IPS-NIHi11 (cell line): ENCODE data around the gene COA1.
"Not testable (repeated sequence)": the region's sequence is repeated elsewhere in the genome, so short reads cannot be mapped to it uniquely, and the experiment has no call there.

Source experiments
- DNase-seq: peaks from one replicate; pipeline ENCODE4 v3.0.0; 2012; ENCODE audit warnings: mixed read lengths, low spot score

COA1 gene

DNA sequence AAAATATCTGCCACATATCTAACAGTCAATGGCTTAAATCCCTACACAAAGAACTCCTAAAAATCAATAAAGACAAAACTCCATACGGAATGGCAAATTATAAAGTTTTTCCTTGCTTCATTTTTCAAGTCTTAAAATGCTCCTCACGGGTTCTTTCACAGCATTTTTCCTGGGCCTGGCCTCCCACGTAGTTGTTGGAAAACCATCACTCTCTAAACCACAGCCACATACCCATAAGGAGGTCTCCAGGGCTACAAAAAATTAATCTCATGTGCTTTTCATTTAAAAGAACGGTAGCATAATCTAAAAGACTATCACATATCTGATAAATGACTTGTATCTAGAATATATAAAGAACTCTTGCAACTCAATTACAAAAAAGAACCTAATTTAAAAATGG is 2.9 kb downstream of the COA1 start:
- no peak for DNase-seq

DNA sequence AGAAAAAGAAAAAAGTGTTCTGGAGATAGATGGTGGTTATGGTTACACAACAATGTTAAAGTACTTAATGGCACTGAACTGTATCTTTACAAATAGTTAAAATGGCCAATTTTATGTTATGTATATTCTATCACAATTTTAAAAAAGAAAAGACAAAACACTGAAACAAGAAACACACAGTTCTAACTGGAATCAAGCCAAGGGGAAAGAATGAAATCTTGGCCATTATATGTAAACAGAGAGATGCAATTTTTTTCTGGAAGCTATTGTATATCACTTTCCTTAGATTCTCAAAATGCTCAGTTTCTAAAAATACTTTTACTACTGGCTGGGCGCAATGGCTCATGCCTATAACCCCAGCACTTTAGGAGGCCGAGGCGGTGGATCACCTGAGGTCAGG is 4.1 kb downstream of the COA1 start:
- DNase-seq: no peak

GRCh38 chr7:43723007-43723341 is 6.3 kb downstream of the COA1 start:
- no peak for DNase-seq

- DNase-seq: no peak
These were observed 8.0 kb downstream of the COA1 start for GRCh38 chr7:43721193-43721806.

GRCh38 chr7:43716598-43716997 is 12.7 kb downstream of the COA1 start:
- no peak for DNase-seq

GRCh38 chr7:43715966-43716365 is 13.4 kb downstream of the COA1 start:
- not testable (repeated sequence) for DNase-seq

- no peak for DNase-seq
These were observed 17.8 kb downstream of the COA1 start for GRCh38 chr7:43711503-43711902.

DNA sequence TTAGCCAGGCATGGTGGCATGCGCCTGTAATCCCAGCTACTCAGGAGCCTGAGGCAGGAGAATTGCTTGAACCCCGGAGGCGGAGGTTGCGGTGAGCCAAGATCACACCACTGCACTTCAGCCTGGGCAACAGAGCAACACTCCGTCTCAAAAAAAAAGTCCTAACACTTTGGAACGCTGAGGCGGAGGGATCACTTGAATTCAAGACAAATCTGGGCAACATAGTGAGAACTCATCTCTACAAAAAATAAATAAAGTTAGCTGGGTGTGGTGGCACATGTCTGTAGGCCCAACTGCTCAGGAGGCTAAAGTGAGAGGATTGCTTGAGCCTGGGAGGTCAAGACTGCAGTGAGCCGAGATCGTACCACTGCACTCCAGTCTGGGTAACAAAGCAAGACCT is 21.3 kb downstream of the COA1 start:
- DNase-seq: not testable (repeated sequence)

DNA sequence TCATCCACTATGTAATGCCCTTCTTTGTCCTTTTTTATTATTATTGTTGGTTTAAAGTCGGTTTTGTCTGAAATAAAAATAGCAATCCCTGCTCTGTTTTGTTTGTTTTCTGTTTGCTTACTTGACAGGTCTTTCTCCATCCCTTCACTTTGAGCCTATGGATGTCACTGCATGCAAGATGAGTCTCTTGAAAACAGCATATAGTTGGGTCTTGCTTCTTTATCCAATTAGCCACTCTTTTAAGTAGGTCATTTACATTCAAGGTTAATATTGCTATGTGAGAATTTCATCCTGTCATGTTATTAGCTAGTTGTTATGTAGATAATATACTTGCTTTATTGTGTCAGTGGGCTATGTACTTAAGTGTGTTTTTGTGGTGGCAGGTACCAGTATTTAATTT is 25.8 kb downstream of the COA1 start:
- DNase-seq: no peak

- DNase-seq: no peak
These were observed 26.3 kb downstream of the COA1 start for GRCh38 chr7:43702974-43703373.

DNA sequence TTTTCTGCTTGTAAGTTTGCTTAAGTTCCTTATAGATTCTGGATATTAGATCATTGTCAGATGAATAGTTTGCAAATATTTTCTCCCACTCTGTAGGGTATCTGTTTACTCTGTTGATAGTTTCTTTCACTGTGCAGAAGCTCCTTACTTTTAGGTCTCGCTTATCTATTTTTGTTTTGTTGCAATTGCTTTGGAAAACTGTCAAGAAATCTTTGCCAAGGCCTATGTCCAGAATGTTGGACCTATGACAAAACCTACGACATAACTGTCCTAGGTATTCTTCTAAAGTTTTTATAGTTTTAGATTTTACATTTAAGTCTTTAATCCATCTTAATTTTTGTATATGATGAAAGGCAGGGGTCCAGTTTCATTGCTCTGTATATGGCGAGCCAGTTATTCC is 27.4 kb downstream of the COA1 start:
- no peak for DNase-seq

DNA sequence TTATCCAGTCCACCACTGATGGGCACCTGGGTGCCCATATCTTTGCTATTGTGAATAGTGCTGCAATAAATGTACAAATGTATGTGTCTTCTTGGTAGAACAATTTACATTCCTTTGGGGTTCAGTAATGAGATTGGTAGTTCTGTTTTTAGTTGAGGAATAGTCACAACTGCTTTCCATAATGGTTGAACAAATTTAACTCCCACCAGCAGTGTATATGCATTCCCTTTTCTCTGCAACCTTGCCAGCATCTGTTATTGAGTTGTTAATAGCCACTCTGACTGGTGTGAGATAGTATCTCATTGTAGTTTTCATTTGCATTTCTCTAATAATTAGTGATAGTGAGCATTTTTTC is 27.8 kb downstream of the COA1 start:
- no peak for DNase-seq

DNA sequence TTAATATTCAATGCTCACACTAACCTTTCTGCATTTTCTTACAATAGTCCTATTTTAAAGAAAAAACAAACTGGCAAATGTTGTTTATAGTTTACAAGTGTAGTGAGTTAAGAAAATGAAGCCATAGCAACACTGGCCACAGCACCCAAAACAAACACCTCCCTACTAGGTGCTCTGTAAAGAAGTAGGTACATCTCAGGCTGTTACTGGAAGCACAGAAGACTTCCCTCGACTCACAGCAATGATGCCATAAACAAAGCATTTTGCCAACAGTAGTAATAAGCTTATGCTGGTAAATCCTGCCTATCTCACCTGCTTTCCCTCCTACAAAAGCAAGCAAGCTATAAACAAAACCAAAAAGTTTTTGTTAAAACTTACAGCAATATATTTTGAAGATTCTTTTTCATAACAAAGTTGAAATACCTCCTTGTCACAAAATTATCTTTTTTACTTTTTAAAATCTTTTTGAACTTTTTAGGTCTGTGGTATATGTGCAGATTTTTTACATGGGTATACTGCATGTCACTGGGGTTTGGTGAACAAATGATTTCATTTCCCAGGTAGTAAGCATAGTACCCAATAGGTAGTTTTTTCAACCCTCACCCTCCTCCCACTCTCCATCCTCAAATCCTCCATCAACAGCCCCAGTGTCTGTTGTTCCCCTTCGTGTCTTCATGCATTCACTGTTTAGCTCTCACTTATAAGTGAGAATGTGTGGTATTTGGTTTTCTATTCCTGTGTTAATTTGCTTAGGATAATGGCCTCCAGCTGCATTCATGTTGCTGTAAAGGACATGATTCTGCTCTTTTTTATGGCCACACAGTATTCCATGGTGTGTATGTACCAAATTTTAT is 28.4 kb downstream of the COA1 start:
- no peak for DNase-seq

GRCh38 chr7:43700059-43700501 is 29.2 kb downstream of the COA1 start:
- no peak for DNase-seq

GRCh38 chr7:43698460-43699255 is 30.7 kb downstream of the COA1 start:
- DNase-seq: no peak

GRCh38 chr7:43697690-43698089 is 31.6 kb downstream of the COA1 start:
- DNase-seq: no peak

DNA sequence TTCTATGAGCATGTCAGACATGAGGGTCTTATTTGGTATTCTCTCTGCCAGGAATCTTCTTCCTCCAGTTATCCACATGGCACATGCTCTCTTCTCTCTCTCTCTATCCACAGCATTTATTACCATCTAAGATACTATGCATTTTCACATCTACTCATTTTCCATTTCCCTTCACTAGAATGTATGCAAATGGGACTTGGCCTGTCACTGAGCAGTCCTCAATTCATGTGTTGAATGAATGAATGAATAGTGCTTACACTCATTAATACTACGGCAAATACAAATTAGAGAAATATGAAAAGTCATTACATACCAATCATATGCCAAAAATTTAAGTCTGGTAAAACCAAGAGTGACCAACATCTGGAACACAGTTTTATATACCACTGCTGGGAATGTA is 34.0 kb downstream of the COA1 start:
- no peak for DNase-seq

DNA sequence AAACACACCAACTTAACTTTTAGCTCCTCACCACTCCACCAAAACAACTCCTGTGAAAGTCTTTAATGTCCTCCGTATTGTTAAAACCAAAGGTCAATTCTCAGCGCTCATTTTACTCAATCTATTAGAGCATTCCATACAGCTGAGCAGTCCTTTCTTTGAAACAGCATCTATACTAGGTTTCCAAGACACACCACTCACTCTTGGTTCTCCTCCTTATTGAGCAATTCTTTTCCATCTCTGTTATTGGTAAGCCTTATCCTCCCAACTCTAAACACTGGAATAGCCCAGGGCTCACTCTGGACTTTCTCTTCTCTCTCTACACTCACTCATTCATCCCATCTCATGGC is 34.9 kb downstream of the COA1 start:
- no peak for DNase-seq

GRCh38 chr7:43693687-43694398 is 35.5 kb downstream of the COA1 start:
- DNase-seq: no peak

DNA sequence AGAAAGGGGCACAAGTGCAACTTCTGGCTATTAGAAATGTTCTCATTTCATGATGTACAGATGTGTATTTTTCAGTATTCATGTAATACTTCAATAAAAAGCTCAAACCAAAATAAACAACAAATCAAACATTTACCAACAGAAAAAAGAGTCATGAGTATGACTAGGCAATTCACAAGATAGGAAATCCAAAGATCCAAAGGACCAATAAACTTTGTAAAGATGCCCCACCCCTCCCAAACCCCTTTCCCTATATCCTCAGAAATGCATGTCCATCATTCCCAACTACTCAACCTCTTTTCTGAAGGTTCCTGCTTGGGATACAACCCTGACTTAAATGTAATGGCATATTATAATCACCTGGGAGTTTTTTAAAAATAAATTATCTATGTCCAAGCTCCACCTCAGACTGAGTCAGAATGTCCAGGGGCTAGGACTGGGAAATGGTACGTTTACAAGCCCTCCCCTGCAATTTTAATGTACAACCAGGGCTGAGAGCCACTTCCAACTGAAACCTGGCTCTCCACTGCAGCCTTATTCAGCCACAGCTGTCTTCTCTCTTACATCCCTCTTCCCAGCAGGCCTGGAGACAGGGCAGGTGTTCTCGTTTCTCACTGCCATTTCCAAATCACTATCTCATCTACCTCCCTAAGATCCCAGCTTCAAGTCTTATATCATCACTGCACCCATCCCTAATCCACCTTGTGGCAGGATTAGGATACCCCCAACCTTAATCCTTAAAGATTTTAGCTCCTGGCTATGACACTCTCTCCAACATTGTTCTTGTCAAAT is 36.5 kb downstream of the COA1 start:
- no peak for DNase-seq

DNA sequence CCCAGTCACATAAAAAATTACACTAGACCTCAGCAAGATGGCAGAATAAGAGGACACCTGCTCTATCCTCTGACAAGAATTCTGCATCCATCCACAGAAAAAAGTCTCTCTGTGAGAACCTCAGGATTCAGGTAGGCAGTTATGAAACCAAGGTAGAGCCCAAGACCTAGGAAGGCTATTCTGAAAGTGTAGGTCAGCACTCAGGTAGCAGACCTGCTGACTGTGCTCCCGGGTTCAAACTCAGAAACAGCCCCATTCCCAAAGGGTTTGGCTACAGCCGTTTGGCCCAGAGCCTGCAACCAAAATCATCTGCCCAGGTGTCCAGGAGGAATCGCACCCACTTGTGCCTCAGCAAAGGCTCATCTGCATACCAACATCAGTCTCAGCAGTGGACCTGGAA is 37.7 kb downstream of the COA1 start:
- DNase-seq: no peak

GRCh38 chr7:43689115-43689514 is 40.2 kb downstream of the COA1 start:
- no peak for DNase-seq
